Measurements from ENCODE around the gene ARID1A. TPM values are rescaled to one million over a fixed set of nuclear protein-coding genes. Genes with fewer than 3 reads are reported as not detected.

Gene ARID1A
- total RNA-seq, 2 experiments from 2014 or later = 73.1 to 112 TPM

- POLR2A ChIA-PET = interaction anchor here (0.6 kb wide), 1 partner anchor 23 kb away, joined by 8 read pairs; no protein-coding TSS in a partner anchor
- no peaks in the 10 kb centered on the region for H3K27me3 Mint-ChIP-seq
- no peak for ATAC-seq
- CTCF ChIA-PET = interaction anchor here (0.6 to 1.8 kb wide), 4 partner anchors 31 to 152 kb away, joined by 3 to 6 read pairs (median 4); no protein-coding TSS in a partner anchor
- H3K27ac Mint-ChIP-seq = no peak overlapping the region
- H3K4me3 Mint-ChIP-seq = no peak overlapping the region
- DNase-seq = no peak
- H3K4me1 Mint-ChIP-seq = peaks cover 58% of the 10 kb centered on the region
- no peaks in the 10 kb centered on the region for H3K9me3 Mint-ChIP-seq (ENCODE audit: low read depth)
- H3K36me3 Mint-ChIP-seq (ENCODE audit: low read depth) = peaks cover 52% of the 10 kb centered on the region
- intact Hi-C loops (cut with DNase I, micrococcal nuclease) = no loop called here
Observed at GRCh38 chr1:26754086-26754874, 58.5 kb downstream of the ARID1A start.

GRCh38 chr1:26758358-26758757, 62.5 kb downstream of the ARID1A start:
- Mint-ChIP-seq H3K9me3 (ENCODE audit: low read depth) (no peaks in the 10 kb centered on the region), H3K36me3 (ENCODE audit: low read depth) (peaks cover 47% of the 10 kb centered on the region), H3K27ac (peak overlapping the region; percentile 31), H3K4me1 (peaks cover 18% of the 10 kb centered on the region), H3K27me3 (no peaks in the 10 kb centered on the region), H3K4me3 (no peak overlapping the region)
- no peak for ATAC-seq
- intact Hi-C loops (cut with DNase I, micrococcal nuclease) = no loop called here
- ChIA-PET CTCF (interaction anchor here (0.7 to 1.5 kb wide), 8 partner anchors 11 to 156 kb away, joined by 3 to 8 read pairs (median 4); no protein-coding TSS in a partner anchor), POLR2A (interaction anchor here (1.4 kb wide), 1 partner anchor 60 kb away, joined by 4 read pairs; no protein-coding TSS in a partner anchor)
- no peak for DNase-seq

DNA sequence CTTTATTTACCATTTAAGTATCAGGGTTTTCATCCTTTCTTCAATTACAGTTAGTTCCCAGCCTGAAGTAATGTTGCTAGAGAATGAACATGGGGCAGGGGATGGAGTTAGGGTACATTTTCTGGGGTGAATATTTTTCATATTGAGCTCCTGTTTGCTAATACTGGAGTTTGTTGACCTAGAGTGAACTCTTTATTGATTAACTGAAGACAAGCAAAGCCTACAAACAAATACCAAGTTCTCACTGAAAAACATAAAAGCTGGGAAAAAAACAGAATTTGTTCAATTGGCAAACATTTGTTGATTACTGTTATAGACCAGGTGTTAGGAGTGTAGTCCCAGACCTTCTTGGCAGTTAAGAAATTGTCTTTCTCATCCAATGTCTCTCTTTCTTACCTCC, 63.7 kb downstream of the ARID1A start:
- DNase-seq = no peak
- POLR2A ChIA-PET = interaction anchor here (1.4 kb wide), 1 partner anchor 61 kb away, joined by 4 read pairs; no protein-coding TSS in a partner anchor
- peaks cover 47% of the 10 kb centered on the region for H3K36me3 Mint-ChIP-seq (ENCODE audit: low read depth)
- H3K27me3 Mint-ChIP-seq = no peaks in the 10 kb centered on the region
- no peaks in the 10 kb centered on the region for H3K9me3 Mint-ChIP-seq (ENCODE audit: low read depth)
- CTCF ChIA-PET = interaction anchor here (0.7 to 1.5 kb wide), 6 partner anchors 12 to 122 kb away, joined by 3 to 5 read pairs (median 4); no protein-coding TSS in a partner anchor
- ATAC-seq = no peak
- intact Hi-C loops (cut with DNase I, micrococcal nuclease) = no loop called here
- H3K4me3 Mint-ChIP-seq = no peak overlapping the region
- H3K4me1 Mint-ChIP-seq = peaks cover 14% of the 10 kb centered on the region
- H3K27ac Mint-ChIP-seq = no peak overlapping the region

GRCh38 chr1:26761217-26761616, 65.4 kb downstream of the ARID1A start:
- ATAC-seq (no peak), DNase-seq (no peak)
- ChIA-PET POLR2A (no interaction called here), CTCF (interaction anchor here (0.7 to 2.0 kb wide), 2 partner anchors 14 to 117 kb away, joined by 3 to 6 read pairs; no protein-coding TSS in a partner anchor)
- Mint-ChIP-seq H3K36me3 (ENCODE audit: low read depth) (peaks cover 46% of the 10 kb centered on the region), H3K4me1 (peaks cover 11% of the 10 kb centered on the region), H3K9me3 (ENCODE audit: low read depth) (no peaks in the 10 kb centered on the region), H3K4me3 (no peak overlapping the region), H3K27ac (peak overlapping the region; percentile 27), H3K27me3 (no peaks in the 10 kb centered on the region)
- intact Hi-C loops (cut with DNase I, micrococcal nuclease) = no loop called here

DNA sequence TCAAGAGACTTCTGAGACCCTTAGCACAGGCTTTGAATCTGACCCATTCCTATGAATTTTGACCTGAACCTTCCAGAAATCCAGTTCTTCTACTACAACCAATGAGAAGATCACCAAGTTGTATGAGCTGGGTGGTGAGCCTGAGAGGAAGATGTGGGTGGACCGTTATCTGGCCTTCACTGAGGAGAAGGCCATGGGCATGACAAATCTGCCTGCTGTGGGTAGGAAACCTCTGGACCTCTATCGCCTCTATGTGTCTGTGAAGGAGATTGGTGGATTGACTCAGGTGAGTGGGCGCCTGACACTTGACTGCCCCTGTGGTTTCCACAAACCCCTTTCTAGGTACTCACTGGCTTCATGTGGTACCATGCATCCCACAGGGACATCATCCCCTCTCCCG, 71.9 kb downstream of the ARID1A start:
- Mint-ChIP-seq H3K9me3 (ENCODE audit: low read depth) (no peaks in the 10 kb centered on the region), H3K36me3 (ENCODE audit: low read depth) (peaks cover 69% of the 10 kb centered on the region), H3K27me3 (no peaks in the 10 kb centered on the region), H3K4me1 (peaks cover 30% of the 10 kb centered on the region), H3K4me3 (no peak overlapping the region), H3K27ac (peak overlapping the region; percentile 29)
- intact Hi-C loops (cut with DNase I, micrococcal nuclease) = no loop called here
- ATAC-seq (peak; percentile 21), DNase-seq (no peak)
- ChIA-PET POLR2A (interaction anchor here (0.6 kb wide), 1 partner anchor 165 kb away, joined by 3 read pairs; no protein-coding TSS in a partner anchor), CTCF (interaction anchor here (1.0 to 2.2 kb wide), 4 partner anchors 21 to 94 kb away, joined by 3 to 6 read pairs (median 4); no protein-coding TSS in a partner anchor)

GRCh38 chr1:26768755-26769154, 72.9 kb downstream of the ARID1A start:
- CTCF ChIA-PET = interaction anchor here (0.6 to 1.4 kb wide), 3 partner anchors 19 to 99 kb away, joined by 3 to 4 read pairs (median 3); no protein-coding TSS in a partner anchor

GRCh38 chr1:26771285-26771642, 75.4 kb downstream of the ARID1A start:
- ChIA-PET POLR2A (interaction anchor here (0.7 kb wide), 1 partner anchor 27 kb away, joined by 3 read pairs; no protein-coding TSS in a partner anchor), CTCF (interaction anchor here (0.9 to 1.5 kb wide), 7 partner anchors 12 to 146 kb away, joined by 3 to 4 read pairs (median 3); partner anchors contain the start of gene PIGV)
- ATAC-seq = peak; percentile 32
- H3K4me1 Mint-ChIP-seq = peaks cover 27% of the 10 kb centered on the region
- no peak overlapping the region for H3K4me3 Mint-ChIP-seq
- peak overlapping the region; percentile 78 for H3K27ac Mint-ChIP-seq
- intact Hi-C loops (cut with DNase I, micrococcal nuclease) = no loop called here
- H3K9me3 Mint-ChIP-seq (ENCODE audit: low read depth) = no peaks in the 10 kb centered on the region
- H3K27me3 Mint-ChIP-seq = no peaks in the 10 kb centered on the region
- DNase-seq = no peak
- H3K36me3 Mint-ChIP-seq (ENCODE audit: low read depth) = peaks cover 83% of the 10 kb centered on the region

More at GRCh38 chr1:26768755-26769154, 72.9 kb downstream of the ARID1A start:
- Mint-ChIP-seq H3K27me3 (no peaks in the 10 kb centered on the region), H3K27ac (peak overlapping the region; percentile 29), H3K9me3 (ENCODE audit: low read depth) (no peaks in the 10 kb centered on the region), H3K4me1 (peaks cover 30% of the 10 kb centered on the region), H3K36me3 (ENCODE audit: low read depth) (peaks cover 71% of the 10 kb centered on the region), H3K4me3 (no peak overlapping the region)
- POLR2A ChIA-PET = no interaction called here
- DNase-seq (no peak), ATAC-seq (no peak)
- intact Hi-C loops (cut with DNase I, micrococcal nuclease) = no loop called here

GRCh38 chr1:26771643-26772321, 76.0 kb downstream of the ARID1A start:
- POLR2A ChIA-PET = interaction anchor here (0.6 to 1.2 kb wide), 3 partner anchors 10 to 416 kb away, joined by 3 to 4 read pairs (median 3); no protein-coding TSS in a partner anchor
- ATAC-seq (peak; percentile 86), DNase-seq (peak; percentile 58)
- Mint-ChIP-seq H3K27ac (peak overlapping the region; percentile 78), H3K27me3 (no peaks in the 10 kb centered on the region), H3K4me3 (no peak overlapping the region), H3K9me3 (ENCODE audit: low read depth) (no peaks in the 10 kb centered on the region), H3K36me3 (ENCODE audit: low read depth) (peaks cover 84% of the 10 kb centered on the region), H3K4me1 (peaks cover 27% of the 10 kb centered on the region)
- CTCF ChIA-PET = interaction anchor here (0.6 to 1.5 kb wide), 10 partner anchors 13 to 170 kb away, joined by 3 to 6 read pairs (median 3); partner anchors contain the start of gene PIGV
- intact Hi-C loops (cut with DNase I, micrococcal nuclease) = no loop called here

GRCh38 chr1:26772687-26773086, 76.9 kb downstream of the ARID1A start:
- DNase-seq = no peak
- H3K27ac Mint-ChIP-seq = peak overlapping the region; percentile 26
- H3K36me3 Mint-ChIP-seq (ENCODE audit: low read depth) = peaks cover 79% of the 10 kb centered on the region
- ChIA-PET CTCF (no interaction called here), POLR2A (interaction anchor here (1.2 kb wide), 1 partner anchor 9 kb away, joined by 3 read pairs; no protein-coding TSS in a partner anchor)
- intact Hi-C loops (cut with DNase I, micrococcal nuclease) = no loop called here
- ATAC-seq = no peak
- H3K4me3 Mint-ChIP-seq = no peak overlapping the region
- no peaks in the 10 kb centered on the region for H3K9me3 Mint-ChIP-seq (ENCODE audit: low read depth)
- H3K27me3 Mint-ChIP-seq = no peaks in the 10 kb centered on the region
- H3K4me1 Mint-ChIP-seq = peaks cover 21% of the 10 kb centered on the region

DNA sequence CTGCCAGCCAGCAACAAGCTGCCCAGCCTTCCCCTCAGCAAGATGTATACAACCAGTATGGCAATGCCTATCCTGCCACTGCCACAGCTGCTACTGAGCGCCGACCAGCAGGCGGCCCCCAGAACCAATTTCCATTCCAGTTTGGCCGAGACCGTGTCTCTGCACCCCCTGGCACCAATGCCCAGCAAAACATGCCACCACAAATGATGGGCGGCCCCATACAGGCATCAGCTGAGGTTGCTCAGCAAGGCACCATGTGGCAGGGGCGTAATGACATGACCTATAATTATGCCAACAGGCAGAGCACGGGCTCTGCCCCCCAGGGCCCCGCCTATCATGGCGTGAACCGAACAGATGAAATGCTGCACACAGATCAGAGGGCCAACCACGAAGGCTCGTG, 78.6 kb downstream of the ARID1A start:
- Mint-ChIP-seq H3K4me3 (no peak overlapping the region), H3K9me3 (ENCODE audit: low read depth) (no peaks in the 10 kb centered on the region), H3K36me3 (ENCODE audit: low read depth) (peaks cover 79% of the 10 kb centered on the region), H3K27me3 (no peaks in the 10 kb centered on the region), H3K27ac (no peak overlapping the region), H3K4me1 (peaks cover 19% of the 10 kb centered on the region)
- ChIA-PET POLR2A (no interaction called here), CTCF (no interaction called here)
- ATAC-seq (no peak), DNase-seq (no peak)
- intact Hi-C loops (cut with DNase I, micrococcal nuclease) = no loop called here

DNA sequence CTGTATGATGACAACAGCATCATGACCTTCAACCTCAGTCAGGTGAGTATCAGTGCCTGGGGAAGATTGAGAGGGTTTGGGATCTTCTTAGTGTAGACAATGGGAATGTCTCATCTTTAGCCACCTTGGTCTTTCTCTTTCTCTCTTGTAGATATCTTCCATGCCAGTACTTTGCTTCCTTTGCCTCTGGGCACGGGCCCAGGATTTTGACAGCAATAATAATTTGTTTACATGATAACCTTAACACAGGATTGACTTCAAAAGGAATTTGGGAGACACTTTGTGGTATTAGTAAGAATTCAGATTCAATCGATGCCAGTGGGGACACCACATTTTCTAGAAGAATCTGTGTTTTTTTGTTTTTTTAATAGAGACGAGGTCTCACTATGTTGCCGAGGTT, 79.9 kb downstream of the ARID1A start:
- H3K27me3 Mint-ChIP-seq = no peaks in the 10 kb centered on the region
- intact Hi-C loops (cut with DNase I, micrococcal nuclease) = no loop called here
- H3K9me3 Mint-ChIP-seq (ENCODE audit: low read depth) = no peaks in the 10 kb centered on the region
- peaks cover 76% of the 10 kb centered on the region for H3K36me3 Mint-ChIP-seq (ENCODE audit: low read depth)
- H3K4me3 Mint-ChIP-seq = no peak overlapping the region
- H3K27ac Mint-ChIP-seq = peak overlapping the region; percentile 27
- ChIA-PET POLR2A (no interaction called here), CTCF (no interaction called here)
- peaks cover 20% of the 10 kb centered on the region for H3K4me1 Mint-ChIP-seq
- DNase-seq (no peak), ATAC-seq (no peak)

Data from activated CD4-positive, alpha-beta T cell treated with anti-CD3 and anti-CD28 coated beads for 36 hours (primary cell).